ENCODE results near the gene EEF1AKMT2.

Gene EEF1AKMT2

DNA sequence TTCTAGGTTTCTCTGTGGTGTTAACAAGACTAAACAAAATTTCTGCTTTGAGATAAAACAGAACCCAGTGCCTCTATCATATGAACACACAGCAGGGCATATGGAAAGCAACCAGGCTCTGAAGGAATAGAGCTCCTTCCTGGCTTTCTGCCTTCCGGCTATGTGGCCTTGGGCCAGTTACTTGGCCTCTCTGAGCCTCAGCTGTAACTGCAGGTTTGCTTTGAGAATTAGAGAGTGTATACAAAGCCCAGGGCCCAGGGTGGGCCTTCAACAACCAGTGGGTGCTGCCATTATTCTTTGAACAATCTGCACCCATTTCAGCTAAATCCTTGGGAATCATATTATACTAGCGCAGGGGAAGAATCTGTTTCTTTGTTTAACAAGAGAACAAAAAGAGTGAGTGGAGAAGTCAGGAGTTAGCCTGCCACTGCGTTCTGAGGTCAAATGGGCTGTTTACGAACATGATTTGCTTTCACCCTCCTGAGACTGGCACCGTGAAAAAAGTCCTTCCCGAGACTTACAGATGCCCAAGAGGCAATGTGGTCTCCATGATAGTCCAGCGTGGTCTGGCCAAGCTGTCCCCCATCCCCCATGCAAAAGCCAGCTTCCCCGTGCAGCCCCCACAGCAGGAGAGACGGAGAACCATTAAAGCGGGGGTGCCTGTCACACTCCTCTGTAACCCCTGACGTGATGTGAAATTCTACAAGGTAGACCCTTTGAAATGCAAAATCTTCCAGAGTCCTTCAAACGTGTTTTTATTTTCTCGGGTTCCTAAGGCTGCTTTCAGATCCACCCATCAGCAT, 52.4 kb downstream of the EEF1AKMT2 start:
- DNase-seq (ENCODE audit: insufficient read length, low spot score) (no peak), FAIRE-seq (no peak)

DNA sequence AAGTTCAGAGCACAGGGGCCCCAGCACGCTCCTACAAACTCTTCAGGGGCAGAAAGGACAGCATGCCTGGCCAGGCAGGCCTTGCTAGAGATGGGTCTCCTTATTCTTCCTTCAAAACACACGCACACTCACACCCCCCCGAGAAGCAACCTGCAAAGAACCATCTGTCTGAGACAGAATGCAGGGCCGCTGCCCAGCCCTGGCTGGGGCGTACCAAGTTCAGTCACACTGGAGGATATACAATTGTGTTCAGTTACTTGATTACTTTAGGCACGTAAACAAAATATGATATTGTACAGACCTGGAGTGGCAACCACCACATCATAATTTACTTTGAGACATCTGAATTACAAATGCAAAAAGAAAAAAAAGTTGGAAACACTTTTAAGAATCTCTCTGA, 53.2 kb downstream of the EEF1AKMT2 start:
- no peak for FAIRE-seq

DNA sequence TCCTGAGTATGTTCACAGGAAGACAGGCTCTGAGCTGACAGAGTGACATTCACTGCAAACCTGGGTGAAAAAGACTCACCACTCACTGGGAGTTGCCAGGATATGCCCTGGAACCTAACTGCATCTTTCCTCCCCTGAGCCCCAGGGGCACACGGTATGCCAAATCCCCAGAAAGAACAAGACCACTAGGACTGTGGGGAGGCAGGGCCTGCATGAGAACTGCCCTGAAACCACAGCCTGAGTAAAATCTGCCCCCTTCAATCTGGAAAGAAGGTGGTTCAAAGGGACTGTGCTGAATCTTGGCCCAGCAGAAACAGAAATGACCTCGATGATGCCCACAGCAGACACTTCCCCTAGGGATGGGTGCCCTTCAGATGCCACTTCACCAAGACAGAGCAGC, 54.0 kb downstream of the EEF1AKMT2 start:
- DNase-seq (ENCODE audit: insufficient read length, low spot score) = no peak
- FAIRE-seq = no peak

More for the DNA sequence above, 53.2 kb downstream of the EEF1AKMT2 start:
- DNase-seq (ENCODE audit: insufficient read length, low spot score) = no peak

DNA sequence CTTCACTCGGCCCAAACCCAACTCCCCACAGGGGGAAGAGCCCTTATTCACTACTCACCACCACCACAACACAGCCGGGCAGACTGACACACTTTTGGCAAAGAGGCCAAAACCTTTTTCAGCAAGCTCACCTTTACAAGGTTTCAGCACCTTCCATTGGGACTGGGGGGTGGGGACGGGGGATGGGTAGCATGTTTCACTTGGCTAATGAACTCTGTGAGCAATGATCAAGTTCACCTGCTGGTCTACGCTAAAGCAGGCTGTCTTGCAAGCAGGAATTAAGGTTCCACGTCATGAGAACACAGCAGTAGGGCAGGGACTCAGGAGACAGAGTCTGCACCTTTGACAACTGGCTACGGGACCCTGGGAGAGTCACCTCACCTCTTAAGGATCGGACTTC, 54.5 kb downstream of the EEF1AKMT2 start:
- no peak for DNase-seq (ENCODE audit: insufficient read length, low spot score)
- FAIRE-seq = no peak

DNA sequence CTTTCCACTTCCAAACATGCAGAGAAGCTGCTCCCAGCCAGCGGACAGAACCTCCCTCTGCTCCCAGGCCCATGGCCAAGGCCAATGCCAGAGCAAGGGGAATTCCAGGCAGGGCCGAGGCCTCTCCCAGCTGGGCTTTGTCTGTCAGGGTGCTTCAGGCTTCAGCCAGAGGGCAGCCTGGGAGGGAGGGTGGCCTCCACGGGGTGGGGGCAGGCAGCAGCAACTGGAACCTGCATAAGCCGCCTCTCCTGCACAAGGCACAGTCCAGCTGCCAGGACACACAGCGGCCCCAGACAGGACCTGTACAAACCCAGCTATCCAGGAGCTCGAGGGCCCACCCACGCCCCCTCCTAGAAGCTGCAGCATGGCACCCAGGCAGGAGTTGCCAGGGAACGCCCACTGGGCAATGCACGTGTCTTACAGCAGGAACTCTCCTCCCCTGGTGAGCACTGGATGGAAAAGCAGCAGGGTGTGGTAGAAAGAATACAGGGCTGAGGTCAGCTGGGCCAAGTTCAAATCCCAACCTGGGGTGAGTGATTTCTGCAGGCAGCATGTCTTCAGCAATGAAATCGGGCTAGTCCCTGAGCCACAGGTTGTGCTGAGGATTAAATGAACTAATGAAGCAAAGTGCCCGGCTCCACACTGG, 55.1 kb downstream of the EEF1AKMT2 start:
- DNase-seq (ENCODE audit: insufficient read length, low spot score) (no peak), FAIRE-seq (no peak)

DNA sequence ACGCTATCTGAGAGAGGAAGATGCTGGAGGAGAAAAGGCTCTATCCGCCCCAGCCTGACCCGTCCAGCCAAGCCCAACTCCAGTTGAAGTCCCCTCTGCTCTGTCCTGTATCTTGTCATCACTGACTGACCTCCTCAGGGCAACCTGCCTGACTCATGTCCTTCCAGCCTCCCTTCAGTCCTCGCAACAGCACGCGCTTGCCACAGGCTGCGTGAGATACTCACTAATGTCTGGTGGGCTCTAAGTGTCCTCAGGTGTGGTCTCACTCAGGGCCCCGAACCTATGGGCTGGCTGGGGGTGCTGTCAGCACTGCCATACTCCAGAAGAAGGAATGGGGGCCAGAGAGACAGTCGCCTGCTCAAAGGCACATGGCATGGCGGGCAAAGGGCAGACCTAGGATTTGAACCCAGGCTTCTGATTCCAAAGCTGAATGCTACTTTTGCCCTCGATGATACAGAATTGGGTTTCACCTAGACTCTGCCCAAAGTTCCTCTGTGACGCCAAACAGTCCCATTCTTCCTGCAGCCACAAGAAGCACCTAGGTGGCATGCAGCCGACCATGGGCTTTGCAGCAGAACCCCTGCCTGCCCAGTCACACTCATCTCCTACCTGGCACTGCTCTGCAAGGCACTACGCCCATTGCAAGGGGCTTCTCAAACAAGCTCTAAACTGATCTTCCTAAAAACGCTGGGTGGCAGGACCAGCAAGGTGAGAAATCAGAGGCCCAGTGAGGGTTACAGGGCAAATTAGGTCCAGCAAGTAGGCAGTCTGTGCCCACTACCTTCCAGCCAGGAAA, 56.0 kb downstream of the EEF1AKMT2 start:
- FAIRE-seq = no peak
- no peak for DNase-seq (ENCODE audit: insufficient read length, low spot score)

DNA sequence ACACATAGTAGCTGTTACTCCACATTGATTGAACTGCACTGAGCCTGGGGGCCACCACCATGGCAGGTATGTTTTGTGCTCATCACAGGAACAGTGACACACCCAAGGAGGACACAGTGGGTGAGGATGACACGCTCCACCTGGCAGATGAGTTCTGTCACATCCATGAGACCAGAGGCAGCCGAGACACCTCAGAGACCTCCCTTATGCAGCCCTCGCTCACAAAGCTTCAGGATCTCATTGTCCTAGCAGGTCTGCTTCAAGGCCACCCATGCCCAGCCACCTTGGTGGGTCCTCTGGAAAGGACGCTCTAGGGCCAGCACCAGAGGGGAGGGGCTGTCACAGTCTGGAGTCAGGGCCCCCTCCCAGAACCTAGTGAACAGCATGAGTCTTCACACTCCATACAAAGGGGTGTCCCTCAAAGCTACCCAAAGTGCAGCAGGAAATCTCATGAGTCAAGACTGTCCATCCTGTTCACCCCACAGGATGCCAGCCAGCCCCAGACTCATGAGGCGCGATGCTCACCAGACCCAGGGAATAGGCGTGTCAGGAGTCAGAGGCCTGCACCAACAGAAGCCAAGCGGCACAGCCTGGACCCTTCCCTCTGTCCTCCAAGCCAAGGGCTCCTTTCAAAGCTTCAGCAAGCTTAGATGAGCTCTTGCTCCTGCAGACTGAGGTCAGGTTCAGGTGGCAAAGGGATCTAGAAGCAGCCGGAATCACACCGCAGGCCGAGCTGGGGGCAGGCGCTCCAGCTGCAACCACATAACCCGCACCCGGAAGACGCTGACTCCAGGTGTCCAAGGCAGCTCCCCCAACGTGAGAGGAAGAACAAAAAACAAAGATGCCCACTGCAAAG, 57.1 kb downstream of the EEF1AKMT2 start:
- DNase-seq (ENCODE audit: insufficient read length, low spot score) (no peak), FAIRE-seq (peak; percentile 60)

DNA sequence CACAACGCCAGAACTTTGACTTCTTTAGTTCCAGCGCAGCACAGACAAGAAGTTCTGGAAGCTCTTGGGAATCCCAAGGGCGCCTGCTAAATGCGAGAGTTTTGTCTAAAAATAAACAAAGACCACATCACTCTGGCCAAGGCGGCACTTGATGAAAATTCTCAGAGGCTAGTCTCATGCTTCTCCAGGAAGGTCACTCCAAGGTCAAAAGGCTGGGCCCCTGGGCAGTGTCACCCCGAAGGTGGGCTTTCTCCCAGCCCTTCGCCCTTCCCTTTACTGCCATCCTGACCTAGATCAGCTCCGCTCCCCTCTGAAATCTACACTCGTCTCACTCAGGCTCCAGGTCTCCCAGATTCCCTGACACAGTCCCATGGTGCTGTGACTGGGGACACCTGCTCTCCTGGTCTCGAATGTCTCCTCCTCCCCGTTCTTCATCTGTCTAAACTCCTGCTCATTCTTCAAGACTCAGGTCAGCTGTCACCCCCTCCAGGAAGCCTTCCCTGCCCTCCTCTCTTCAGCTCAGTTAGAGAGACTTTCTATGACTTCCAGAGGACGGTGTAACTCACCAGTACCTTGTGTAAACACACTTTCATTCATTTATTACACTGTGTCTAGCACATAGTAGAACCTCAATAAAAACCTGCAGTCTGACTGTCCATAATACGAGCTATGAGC, 58.0 kb downstream of the EEF1AKMT2 start:
- DNase-seq (ENCODE audit: insufficient read length, low spot score) (no peak), FAIRE-seq (no peak)

DNA sequence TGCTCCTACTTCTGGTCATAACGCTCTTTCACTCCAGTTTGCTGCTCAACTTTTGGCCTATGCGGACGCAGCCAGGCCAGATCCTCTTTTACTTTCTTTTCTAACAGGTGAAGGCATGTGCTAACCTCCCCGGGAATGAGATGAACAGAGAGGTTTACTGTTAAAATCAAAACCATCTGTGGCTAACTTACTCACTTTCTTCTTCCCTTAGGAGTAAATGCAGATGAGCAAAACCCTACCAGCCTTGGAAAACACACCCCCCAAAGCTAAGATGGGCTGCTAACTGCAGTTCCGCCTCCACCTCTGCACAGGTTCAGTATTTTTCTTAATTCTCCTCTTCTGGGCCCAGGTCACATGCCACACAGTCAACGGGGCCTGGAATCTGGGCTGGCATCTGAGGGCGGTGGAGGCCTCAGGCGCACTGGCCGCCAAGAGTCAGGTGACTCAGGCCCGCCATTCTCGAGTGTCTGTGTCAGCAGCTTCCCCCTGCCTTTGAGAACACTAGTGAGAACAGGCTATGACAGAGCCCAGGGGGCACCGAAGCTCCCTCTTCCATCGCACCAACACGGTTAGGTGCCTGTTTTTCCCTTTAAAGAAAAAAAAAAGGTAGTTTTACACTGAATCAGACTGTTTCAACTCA, 58.6 kb downstream of the EEF1AKMT2 start:
- DNase-seq (ENCODE audit: insufficient read length, low spot score) (no peak), FAIRE-seq (peak; percentile 87)

DNA sequence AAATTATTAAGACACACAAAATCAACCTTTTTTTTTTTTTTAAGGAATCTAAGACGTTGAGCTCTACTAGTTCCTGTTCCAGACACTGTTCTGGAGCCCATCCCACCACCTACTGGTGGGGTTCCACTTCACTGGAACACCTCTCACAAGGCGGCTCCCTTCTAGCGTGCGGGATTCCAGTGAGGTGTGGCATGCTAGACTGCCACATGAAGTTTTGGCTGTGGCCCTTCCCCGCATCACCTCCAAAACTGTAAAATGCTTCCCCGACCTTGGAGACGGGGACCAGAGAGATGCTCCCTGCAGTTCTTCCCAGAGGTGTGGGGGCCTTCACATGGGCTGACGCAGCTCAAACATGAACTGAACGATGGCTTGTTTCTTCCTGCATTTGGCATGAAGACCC, 60.1 kb downstream of the EEF1AKMT2 start:
- DNase-seq (ENCODE audit: insufficient read length, low spot score) (no peak), FAIRE-seq (no peak)

DNA sequence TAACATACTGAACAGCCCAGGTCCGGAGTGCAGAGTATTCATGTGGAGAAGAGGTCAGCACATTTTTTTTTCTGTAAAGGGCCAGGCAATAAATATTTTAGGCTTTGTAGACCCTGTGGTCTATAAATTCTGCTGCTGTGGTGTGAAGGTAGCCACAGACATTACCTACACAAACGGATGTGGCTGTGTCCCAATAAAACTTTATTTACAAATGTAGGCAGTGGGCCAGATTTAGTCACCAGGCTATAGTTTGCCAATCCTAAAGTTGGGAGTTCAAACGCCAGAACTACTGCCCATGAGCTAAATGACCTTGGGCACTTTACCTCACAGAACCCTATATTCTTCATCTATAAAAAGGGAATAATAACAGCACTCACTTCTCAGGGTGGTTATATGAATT, 60.9 kb downstream of the EEF1AKMT2 start:
- no peak for FAIRE-seq
- no peak for DNase-seq (ENCODE audit: insufficient read length, low spot score)

DNA sequence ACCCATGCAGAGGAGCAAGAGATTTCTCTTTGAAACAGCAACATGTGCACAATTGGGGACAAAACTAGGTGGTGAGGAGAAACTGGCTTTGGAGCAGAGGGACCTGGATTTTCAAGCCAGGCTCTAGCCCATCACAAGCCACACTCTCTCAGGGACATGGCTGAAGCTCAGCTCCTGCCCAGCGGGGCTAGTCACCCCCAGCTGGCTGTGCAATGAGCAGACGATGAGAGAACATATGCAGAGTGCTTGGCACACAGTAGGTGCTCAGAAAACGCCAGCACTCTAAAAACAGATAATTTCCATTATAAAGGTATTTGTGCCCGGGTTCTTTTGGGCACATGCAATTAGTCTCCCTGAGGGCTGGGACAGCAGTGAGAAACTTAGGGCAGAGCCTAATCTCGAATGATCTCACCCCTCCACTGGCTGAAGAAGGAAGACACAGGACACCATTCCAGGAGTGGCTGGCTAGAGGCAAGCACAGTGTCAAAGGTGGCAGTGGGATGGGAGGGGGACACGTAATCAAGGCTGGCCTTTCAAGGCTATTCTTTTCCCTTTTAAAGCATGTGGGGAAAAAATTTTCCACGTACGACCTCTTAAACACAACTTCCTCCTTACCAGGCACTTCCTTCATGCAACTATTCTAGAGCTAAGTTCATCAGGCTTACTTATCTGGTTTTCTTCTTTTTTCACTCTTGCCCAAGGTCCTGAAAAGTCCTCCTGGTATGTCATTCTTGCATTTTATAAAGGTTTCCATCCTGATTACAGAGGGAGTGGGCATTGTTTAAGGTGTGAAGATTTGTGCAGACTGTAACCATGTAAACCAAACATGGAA, 62.6 kb downstream of the EEF1AKMT2 start:
- DNase-seq (ENCODE audit: insufficient read length, low spot score) (no peak), FAIRE-seq (peak; percentile 33)

DNA sequence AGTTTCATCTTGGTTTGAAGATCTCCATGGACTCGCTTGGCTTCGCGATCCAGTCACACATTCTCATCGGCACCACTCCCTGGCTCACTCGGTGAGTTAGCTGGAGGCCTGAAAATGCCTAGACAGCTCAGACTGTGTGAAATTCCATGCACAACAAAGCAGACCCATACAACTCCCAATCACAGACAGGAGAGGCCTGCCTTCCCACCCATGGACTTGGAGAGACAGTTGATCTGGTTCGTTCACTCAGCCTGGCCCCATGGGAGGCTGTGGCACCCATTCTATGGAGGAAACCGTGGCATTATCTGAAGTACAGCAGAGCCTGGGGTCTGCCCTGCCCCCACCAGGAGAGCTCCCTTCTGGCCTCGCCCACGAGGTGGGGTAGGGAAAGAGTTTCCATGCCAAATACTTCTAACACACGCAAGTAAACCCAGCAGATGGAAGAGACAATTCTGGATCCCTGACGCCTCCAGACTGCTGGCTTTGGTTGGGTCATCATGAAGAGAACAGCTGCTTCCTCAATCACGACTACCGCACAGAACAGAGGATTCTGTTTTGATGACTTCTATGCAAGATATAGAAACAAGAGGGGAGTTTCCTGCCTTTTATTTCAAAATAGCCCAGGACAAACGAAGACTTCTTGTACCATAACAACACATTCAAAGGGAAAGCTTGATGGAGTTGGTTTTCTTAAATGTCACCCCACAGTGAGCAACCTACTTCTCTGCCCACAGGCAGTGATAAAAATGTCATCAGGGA, 63.4 kb downstream of the EEF1AKMT2 start:
- FAIRE-seq (peak; percentile 86), DNase-seq (ENCODE audit: insufficient read length, low spot score) (no peak)

DNA sequence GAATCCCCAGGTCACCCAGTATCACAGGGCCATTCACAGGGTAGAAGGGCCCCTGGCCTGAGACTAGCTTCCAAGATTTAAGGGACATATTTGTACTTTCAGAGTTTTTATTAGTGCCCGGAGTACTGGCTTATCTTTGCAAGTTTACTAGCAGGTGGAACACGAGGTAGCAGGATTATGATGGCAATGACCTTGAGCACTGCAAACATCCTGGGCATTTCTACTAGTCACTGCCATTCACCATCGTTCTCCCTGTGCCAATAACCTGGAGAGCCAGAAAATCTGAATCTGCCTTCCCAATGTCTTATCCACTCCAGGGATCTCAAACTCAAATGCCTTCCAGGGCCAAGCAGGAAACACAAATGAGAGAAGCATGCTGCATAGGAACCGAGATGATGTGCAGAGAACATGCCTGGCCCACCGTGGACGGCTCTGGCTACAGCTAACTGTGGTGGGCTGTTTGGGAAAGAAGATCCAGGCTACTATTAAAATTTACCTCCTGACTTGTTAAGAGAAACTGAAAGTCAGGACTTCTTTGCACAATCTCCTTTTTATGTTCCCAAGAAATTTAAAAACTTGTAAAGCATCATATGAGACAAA, 64.2 kb downstream of the EEF1AKMT2 start:
- FAIRE-seq (no peak), DNase-seq (ENCODE audit: insufficient read length, low spot score) (no peak)

DNA sequence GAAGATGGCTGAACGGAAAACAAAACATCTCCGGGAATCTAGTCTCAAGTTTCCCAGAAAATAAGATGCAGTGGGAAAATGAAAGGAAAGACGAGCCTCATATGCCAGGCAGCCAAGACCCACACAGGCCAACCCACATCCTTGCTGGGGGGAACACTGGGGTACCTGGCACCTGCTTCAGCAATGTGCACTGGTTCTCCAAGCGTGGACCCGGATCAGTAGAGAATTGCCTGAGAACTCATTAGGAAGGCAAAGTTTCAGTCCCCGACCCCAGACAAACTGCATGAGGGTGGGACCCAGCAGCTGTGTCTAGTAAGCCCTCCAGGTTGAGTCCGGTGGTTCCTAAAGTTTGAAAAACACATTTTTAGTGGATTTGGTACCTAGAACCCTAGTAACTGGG, 65.9 kb downstream of the EEF1AKMT2 start:
- no peak for FAIRE-seq
- DNase-seq (ENCODE audit: insufficient read length, low spot score) = no peak

DNA sequence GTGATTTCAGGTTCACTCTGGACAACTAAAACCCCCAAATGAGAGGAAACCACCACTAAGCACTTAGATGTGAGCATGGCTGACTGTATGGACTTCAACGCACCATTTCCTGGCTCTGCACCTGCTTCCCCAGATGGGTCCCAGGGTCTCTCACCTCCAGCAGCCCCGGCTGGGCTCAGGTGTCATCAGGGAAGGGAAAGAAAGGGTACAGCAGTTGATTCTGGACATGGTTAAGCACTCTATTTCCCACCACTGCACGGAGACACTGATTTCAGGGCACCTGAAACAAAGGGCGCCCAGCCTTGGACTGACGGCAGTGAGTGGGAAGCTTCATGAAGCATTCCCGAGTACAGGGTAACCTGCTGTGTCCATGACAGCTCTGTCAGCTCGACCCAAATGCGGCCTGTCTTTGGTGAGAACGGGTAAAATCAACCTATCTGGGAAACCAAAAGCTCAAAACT, 66.5 kb downstream of the EEF1AKMT2 start:
- DNase-seq (ENCODE audit: insufficient read length, low spot score) (no peak), FAIRE-seq (no peak)

DNA sequence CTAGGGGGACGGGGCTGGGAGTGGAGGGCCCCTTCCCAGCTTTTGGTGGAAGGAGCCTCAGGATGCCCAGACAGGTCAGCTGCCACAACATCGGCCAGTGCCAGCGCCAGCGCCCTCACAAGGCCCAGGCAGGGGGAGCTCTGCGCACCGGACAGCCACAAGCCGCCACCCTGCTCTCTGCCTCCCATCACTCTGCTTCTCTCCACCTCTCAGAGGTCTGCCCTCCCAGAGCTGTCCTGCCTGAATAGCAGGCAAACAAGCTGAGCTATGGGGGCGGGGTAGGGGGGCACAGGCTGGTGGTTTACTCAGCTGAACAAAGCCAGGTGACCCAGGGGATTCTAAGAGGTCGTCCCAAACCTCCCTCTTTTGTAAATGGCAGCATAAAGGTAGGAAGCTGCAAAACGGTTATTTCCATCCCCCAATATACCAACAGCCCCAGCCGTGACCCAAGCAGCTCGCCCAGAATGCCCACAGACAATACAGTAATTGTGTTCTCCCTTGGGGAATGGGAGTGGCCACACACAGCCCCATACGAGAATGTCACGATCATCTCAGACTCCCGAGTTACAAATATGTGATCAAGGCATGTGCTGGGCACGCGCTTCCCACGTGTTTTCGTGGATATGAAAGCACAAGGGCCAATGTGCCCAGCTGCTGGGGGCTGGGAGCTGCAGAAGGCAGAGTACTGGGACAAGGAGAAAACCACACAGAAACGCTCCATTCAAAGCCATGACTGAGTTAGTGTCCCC, 67.2 kb downstream of the EEF1AKMT2 start:
- no peak for FAIRE-seq
- DNase-seq (ENCODE audit: insufficient read length, low spot score) = no peak
